SK-N-SH (cell line): ENCODE data around the gene NRG4. TPM values are rescaled to one million over a fixed set of nuclear protein-coding genes. Genes with fewer than 3 reads are reported as not detected.
"Not testable (repeated sequence)": the region's sequence is repeated elsewhere in the genome, so short reads cannot be mapped to it uniquely, and the experiment has no call there.

ENCODE experiments used
- CTCF ChIA-PET: fragments of 300-600, 350-600 bp; formaldehyde crosslinking; extraction: SDS; loops from one replicate; lab custom pipeline; 2021; lab: Yijun Ruan, JAX
- POLR2A ChIA-PET: fragments of 350-600 bp; sonication (Branson Sonifier 250); formaldehyde crosslinking; extraction: SDS; loops from one replicate; lab custom pipeline; 2020; ENCODE audit warnings: antibody characterized with exemption, inconsistent platforms; lab: Yijun Ruan, JAX
- DNase-seq: peaks from one replicate; pipeline ENCODE4 v3.0.0; 2012
- H2AFZ ChIP-seq: fragments of 200-600 bp; sonication (generic); 2 replicates; pipeline ENCODE4 v1.8.1; 2016; ENCODE audit warnings: antibody characterized with exemption, mild to moderate bottlenecking, low read depth
- H3F3A ChIP-seq: fragments of 200-600 bp; sonication (generic); replicated peaks from 2 replicates; pipeline ENCODE3; 2016; ENCODE audit warnings: antibody characterized with exemption, mild to moderate bottlenecking; ENCODE audit not compliant: insufficient read depth
- H3K27ac ChIP-seq, 2 experiments: fragments of 200-500 bp in 1 of 2; fragments of 200-600 bp in 1 of 2; sonication (Bioruptor generic) in 1 of 2; sonication (generic), shearing (Covaris generic) in 1 of 2; 2 replicates each; pipeline versions ENCODE4 v1.5.1 to v1.6.1; 2014 to 2016; ENCODE audit warnings: low read depth in 2 of 2, inconsistent platforms in 1 of 2, low read length in 1 of 2, mild to moderate bottlenecking in 1 of 2, mixed read lengths in 1 of 2
- H3K27me3 ChIP-seq: fragments of 200-600 bp; sonication (generic), shearing (Covaris generic); 2 replicates; pipeline ENCODE4 v1.6.1; 2016; ENCODE audit warnings: mixed run types; ENCODE audit not compliant: insufficient read depth
- H3K36me3 ChIP-seq, 2 experiments: fragments of 200-500 bp in 1 of 2; fragments of 200-600 bp in 1 of 2; sonication (Bioruptor generic) in 1 of 2; sonication (generic) in 1 of 2; replicated peaks in 1 of 2; 2 replicates each; pipeline versions ENCODE3 to v1.5.1; 2014 to 2016; ENCODE audit warnings: low read length in 1 of 2, mild to moderate bottlenecking in 1 of 2; ENCODE audit not compliant: insufficient read depth in 2 of 2, control insufficient read depth in 1 of 2
- H3K4me1 ChIP-seq, 2 experiments: fragments of 200-500 bp in 1 of 2; fragments of 200-600 bp in 1 of 2; sonication (Bioruptor generic) in 1 of 2; sonication (generic), shearing (Covaris generic) in 1 of 2; 2 replicates each; pipeline versions ENCODE4 v1.5.1 to v1.6.1; 2014 to 2016; ENCODE audit warnings: low read depth in 1 of 2, low read length in 1 of 2, mixed run types in 1 of 2; ENCODE audit not compliant: insufficient read depth in 2 of 2, control insufficient read depth in 1 of 2
- H3K4me2 ChIP-seq: fragments of 200-600 bp; sonication (generic), shearing (Covaris generic); 2 replicates; pipeline ENCODE4 v1.6.1; 2017; ENCODE audit warnings: mixed run types
- H3K4me3 ChIP-seq, 2 experiments: fragments of 200-500 bp in 1 of 2; fragments of 200-600 bp in 1 of 2; sonication (Bioruptor generic) in 1 of 2; sonication (generic), shearing (Covaris generic) in 1 of 2; 2 replicates each; pipeline versions ENCODE4 v1.5.1 to v1.8.1; 2014 to 2016; ENCODE audit warnings: low read depth in 2 of 2, inconsistent platforms in 1 of 2, low read length in 1 of 2, mild to moderate bottlenecking in 1 of 2, mixed read lengths in 1 of 2, moderate library complexity in 1 of 2
- H3K79me2 ChIP-seq: fragments of 200-600 bp; sonication (generic); 2 replicates; pipeline ENCODE4 v1.8.1; 2017; ENCODE audit warnings: mild to moderate bottlenecking; ENCODE audit not compliant: insufficient read depth
- H3K9ac ChIP-seq: fragments of 200-600 bp; sonication (generic); 2 replicates; pipeline ENCODE4 v1.6.1; 2017; ENCODE audit warnings: mixed run types
- H3K9me2 ChIP-seq: fragments of 200-600 bp; sonication (generic); 2 replicates; pipeline ENCODE4 v1.6.1; 2017; ENCODE audit warnings: mixed run types
- H3K9me3 ChIP-seq: fragments of 200-600 bp; sonication (generic); 2 replicates; pipeline ENCODE4 v1.6.1; 2017; ENCODE audit warnings: mixed run types, mild to moderate bottlenecking, moderate library complexity
- H4K20me1 ChIP-seq: fragments of 200-600 bp; sonication (generic); 2 replicates; pipeline ENCODE4 v1.6.1; 2017; ENCODE audit warnings: mild to moderate bottlenecking, mixed run types; ENCODE audit not compliant: insufficient read depth
- FOXJ3 ChIP-seq: sonication (generic); formaldehyde crosslinking; IDR thresholded peaks from 2 replicates; pipeline ENCODE4 v1.5.1; 2020; ENCODE audit warnings: mild to moderate bottlenecking, missing genetic modification reagents
- GATA2 ChIP-seq: sonication (generic); formaldehyde crosslinking; IDR thresholded peaks from 2 replicates; pipeline ENCODE4 v1.5.0; 2020; ENCODE audit warnings: mild to moderate bottlenecking, missing genetic modification reagents
- NFIC ChIP-seq: IDR thresholded peaks from 2 replicates; pipeline ENCODE4 v1.4.0; 2012; ENCODE audit warnings: borderline replicate concordance
- RAD21 ChIP-seq: IDR thresholded peaks from 2 replicates; pipeline ENCODE4 v1.6.1; 2012; ENCODE audit warnings: mild to moderate bottlenecking, low read length
- RXRA ChIP-seq: IDR thresholded peaks from 2 replicates; pipeline ENCODE4 v1.4.0; 2012; ENCODE audit warnings: low read depth, mild to moderate bottlenecking, borderline replicate concordance
- TCF12 ChIP-seq: IDR thresholded peaks from 2 replicates; pipeline ENCODE4 v1.4.0; 2012
- YY1 ChIP-seq: IDR thresholded peaks from 2 replicates; pipeline ENCODE4 v1.4.0; 2012; ENCODE audit warnings: low read depth, mild to moderate bottlenecking
- WGBS: methylation state at CpG from one replicate; pipeline ENCODE4 v1.1.6; 2017; ENCODE audit warnings: low lambda C conversion rate; 5-methylcytosine and 5-hydroxymethylcytosine counted together
- polyA plus RNA-seq, 3 experiments: library from polyadenylated mRNA; depleted of rRNA; stranded (reverse); fragments of >200 nt; gene quantifications; 2 replicates each; pipeline ENCODE4 v1.2.3, GENCODE V29; 2012
- TF ChIP-seq, protein P1 (sequence below): fragments of 150-350 bp; IDR thresholded peaks from 2 replicates; pipeline ENCODE4 v1.6.1; 2017; ENCODE audit warnings: antibody characterized with exemption, low read length, low read depth, borderline replicate concordance
- TF ChIP-seq, protein P2 (sequence below): IDR thresholded peaks from 2 replicates; pipeline ENCODE4; 2012
- TF ChIP-seq, protein P3 (sequence below): IDR thresholded peaks from 2 replicates; pipeline ENCODE4 v1.4.0; 2012; ENCODE audit warnings: low read depth, borderline replicate concordance
- TF ChIP-seq, protein P4 (sequence below): IDR thresholded peaks from 2 replicates; pipeline ENCODE4 v1.4.0; 2012; ENCODE audit warnings: low read depth

Gene NRG4
- polyA plus RNA-seq, 1 of the 3 experiments (the other 2 are of a cell fraction) = not detected

DNA sequence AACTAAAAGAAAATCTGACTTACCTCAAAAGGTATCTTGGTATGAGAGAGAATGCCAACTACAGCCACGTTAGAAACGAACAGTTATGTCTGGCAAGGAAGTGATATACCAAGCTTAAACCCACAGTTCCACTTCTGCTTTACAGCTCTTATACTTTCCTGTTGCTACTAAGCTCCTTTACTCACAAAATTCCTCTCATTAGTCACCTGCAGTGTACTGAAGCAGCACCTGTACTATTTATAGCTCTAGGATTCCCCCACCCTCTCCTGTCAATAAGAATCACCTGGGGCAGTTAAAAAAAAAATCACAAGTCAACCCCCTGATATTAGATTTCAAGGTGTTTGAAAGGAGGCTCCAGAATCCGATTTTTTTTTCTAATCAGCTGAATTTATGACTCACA is 44.7 kb upstream of the NRG4 start (continued):
- TF ChIP-seq, protein P1, sequence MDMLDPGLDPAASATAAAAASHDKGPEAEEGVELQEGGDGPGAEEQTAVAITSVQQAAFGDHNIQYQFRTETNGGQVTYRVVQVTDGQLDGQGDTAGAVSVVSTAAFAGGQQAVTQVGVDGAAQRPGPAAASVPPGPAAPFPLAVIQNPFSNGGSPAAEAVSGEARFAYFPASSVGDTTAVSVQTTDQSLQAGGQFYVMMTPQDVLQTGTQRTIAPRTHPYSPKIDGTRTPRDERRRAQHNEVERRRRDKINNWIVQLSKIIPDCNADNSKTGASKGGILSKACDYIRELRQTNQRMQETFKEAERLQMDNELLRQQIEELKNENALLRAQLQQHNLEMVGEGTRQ = no peak
- TF ChIP-seq, protein P2, sequence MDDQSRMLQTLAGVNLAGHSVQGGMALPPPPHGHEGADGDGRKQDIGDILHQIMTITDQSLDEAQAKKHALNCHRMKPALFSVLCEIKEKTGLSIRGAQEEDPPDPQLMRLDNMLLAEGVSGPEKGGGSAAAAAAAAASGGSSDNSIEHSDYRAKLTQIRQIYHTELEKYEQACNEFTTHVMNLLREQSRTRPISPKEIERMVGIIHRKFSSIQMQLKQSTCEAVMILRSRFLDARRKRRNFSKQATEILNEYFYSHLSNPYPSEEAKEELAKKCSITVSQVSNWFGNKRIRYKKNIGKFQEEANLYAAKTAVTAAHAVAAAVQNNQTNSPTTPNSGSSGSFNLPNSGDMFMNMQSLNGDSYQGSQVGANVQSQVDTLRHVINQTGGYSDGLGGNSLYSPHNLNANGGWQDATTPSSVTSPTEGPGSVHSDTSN = no peak

DNA sequence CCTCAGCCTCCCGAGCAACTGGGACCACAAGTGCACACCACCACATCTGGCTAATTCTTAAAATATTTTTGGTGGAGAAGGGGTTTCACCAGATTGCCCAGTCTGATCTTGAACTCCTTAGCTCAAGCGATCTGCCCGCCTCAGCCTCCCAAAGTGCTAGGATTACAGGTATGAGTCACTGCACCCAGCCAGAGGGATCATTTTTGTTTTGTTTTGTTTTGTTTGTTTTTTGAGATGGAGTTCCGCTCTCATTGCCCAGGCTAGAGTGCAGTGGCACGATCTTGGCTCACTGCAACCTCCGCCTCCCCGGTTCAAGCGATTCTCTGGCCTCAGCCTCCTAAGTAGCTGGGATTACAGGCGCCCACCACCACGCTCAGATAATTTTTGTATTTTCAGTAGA is 42.0 kb upstream of the NRG4 start:
- 73% methylated on average over 10 of the region's 10 CpGs for WGBS
- H4K20me1 ChIP-seq, H3K27ac ChIP-seq, H3K27me3 ChIP-seq, H3K4me1 ChIP-seq, H3K36me3 ChIP-seq, DNase-seq, H3K4me2 ChIP-seq, H2AFZ ChIP-seq, H3K9me3 ChIP-seq, H3K9me2 ChIP-seq, H3F3A ChIP-seq, H3K4me3 ChIP-seq, H3K9ac ChIP-seq, POLR2A ChIA-PET, H3K79me2 ChIP-seq: not testable (repeated sequence)
- CTCF ChIA-PET = interaction anchor here (0.9 to 12.0 kb wide), 2 partner anchors 20 to 85 kb away, joined by 4 to 322 read pairs; no protein-coding TSS in a partner anchor

DNA sequence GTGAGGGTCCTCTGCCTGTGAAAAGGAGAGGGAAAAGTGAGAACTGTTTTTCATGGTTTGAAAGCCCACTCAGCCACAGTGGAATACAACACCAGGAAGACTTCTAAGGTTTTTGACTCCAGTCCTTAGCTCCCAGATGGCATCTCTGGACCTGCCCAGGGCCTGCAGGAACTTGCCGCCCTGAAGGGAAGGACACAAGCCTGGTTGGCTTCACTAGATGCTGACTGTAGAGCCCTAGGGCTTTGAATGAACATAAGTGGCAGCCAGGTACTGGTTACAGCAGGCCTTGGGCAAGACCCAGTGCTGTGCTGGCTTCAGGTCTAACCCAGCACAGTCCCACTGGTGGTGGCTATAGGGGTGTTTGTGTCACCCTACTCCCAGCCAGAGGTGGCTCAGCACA is 26.3 kb upstream of the NRG4 start:
- WGBS = no CpG with 5 or more reads among the region's 1 CpG
- POLR2A ChIA-PET = interaction anchor here (0.6 kb wide), 1 partner anchor 584 kb away, joined by 3 read pairs; no protein-coding TSS in a partner anchor

More for the DNA sequence above, 26.3 kb upstream of the NRG4 start:
- no peak for TF ChIP-seq GATA2 (CRISPR knock-in tag)
- TF ChIP-seq RXRA = no peak
- no peak for TF ChIP-seq YY1
- TF ChIP-seq TCF12 = no peak
- TF ChIP-seq FOXJ3 (CRISPR knock-in tag) = no peak
- TF ChIP-seq, protein P3, sequence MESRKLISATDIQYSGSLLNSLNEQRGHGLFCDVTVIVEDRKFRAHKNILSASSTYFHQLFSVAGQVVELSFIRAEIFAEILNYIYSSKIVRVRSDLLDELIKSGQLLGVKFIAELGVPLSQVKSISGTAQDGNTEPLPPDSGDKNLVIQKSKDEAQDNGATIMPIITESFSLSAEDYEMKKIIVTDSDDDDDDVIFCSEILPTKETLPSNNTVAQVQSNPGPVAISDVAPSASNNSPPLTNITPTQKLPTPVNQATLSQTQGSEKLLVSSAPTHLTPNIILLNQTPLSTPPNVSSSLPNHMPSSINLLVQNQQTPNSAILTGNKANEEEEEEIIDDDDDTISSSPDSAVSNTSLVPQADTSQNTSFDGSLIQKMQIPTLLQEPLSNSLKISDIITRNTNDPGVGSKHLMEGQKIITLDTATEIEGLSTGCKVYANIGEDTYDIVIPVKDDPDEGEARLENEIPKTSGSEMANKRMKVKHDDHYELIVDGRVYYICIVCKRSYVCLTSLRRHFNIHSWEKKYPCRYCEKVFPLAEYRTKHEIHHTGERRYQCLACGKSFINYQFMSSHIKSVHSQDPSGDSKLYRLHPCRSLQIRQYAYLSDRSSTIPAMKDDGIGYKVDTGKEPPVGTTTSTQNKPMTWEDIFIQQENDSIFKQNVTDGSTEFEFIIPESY = no peak
- no peak for TF ChIP-seq RAD21
- TF ChIP-seq, protein P1 = no peak
- TF ChIP-seq, protein P4, sequence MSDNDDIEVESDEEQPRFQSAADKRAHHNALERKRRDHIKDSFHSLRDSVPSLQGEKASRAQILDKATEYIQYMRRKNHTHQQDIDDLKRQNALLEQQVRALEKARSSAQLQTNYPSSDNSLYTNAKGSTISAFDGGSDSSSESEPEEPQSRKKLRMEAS = no peak
- no peak for TF ChIP-seq NFIC
- TF ChIP-seq, all 33 proteins: peak for 0
- no peak overlapping the region for H3K9ac ChIP-seq
- H3K27me3 ChIP-seq = no peaks in the 10 kb centered on the region; the same call in 1 of the 2 replicates
- no peaks in the 10 kb centered on the region for H3K36me3 ChIP-seq
- no peak for DNase-seq
- H3K79me2 ChIP-seq = no peaks in the 10 kb centered on the region
- no peak overlapping the region for H3K4me3 ChIP-seq
- H3K4me1 ChIP-seq = no peaks in the 10 kb centered on the region
- no peak overlapping the region for H2AFZ ChIP-seq
- peaks cover 4% of the 10 kb centered on the region; the same call in 1 of the 2 replicates for H3K9me3 ChIP-seq
- no peaks in the 10 kb centered on the region for H4K20me1 ChIP-seq
- H3K27ac ChIP-seq = no peak overlapping the region
- no peaks in the 10 kb centered on the region for H3F3A ChIP-seq
- H3K4me2 ChIP-seq = no peak overlapping the region
- 0 out of 2 replicates have a peak, but pooled peaks cover 3% of the 10 kb centered on the region for H3K9me2 ChIP-seq
- CTCF ChIA-PET = no interaction called here
